GM21360 (cell line): ENCODE measurements around the gene PRSS22.

Source experiments
- ATAC-seq: cut with Tn5 transposase; IDR thresholded peaks from one replicate; pipeline ENCODE4 v1.9.1; 2021; ENCODE audit warnings: mild to moderate bottlenecking, moderate library complexity; ENCODE audit not compliant: unreplicated experiment

PRSS22 gene

DNA sequence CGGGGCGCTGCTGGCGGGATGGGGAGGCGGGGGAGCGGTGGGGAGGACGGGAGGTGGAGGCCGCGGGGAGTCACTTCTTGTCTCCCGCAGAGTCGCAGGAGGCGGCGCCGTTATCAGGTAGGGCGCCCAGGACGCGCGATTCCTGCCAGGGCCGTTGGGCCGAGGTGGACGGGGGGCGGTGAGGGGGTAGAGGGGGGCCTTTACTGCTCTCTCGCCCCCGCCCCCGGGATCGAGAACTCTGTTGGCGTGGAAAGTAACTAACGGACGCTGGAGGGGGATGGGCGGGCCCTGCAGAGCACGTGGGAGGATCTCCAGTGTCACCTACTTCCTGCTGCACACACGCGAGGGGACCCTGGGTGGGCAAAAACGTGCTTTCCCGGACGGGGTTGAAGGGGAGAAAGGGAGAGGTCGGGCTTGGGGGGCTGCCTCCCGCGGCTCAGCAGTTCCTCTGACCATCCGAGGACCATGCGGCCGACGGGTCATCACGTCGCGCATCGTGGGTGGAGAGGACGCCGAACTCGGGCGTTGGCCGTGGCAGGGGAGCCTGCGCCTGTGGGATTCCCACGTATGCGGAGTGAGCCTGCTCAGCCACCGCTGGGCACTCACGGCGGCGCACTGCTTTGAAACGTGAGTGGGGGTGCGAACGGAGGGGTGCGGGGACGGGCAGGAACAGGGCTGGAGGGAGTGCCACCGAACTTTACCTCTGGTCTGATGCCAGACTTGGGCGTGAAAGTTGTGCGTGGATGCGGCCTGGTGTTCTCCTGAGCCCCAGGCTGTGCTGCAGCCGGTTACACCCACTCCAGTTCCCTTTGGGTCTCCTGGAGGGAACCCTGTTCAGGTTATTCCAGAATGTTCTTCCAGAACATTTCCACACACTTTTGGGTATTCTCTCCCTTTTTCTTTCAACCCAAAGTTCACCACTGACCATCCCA is 40.4 kb downstream of the PRSS22 start:
- no peak for ATAC-seq

DNA sequence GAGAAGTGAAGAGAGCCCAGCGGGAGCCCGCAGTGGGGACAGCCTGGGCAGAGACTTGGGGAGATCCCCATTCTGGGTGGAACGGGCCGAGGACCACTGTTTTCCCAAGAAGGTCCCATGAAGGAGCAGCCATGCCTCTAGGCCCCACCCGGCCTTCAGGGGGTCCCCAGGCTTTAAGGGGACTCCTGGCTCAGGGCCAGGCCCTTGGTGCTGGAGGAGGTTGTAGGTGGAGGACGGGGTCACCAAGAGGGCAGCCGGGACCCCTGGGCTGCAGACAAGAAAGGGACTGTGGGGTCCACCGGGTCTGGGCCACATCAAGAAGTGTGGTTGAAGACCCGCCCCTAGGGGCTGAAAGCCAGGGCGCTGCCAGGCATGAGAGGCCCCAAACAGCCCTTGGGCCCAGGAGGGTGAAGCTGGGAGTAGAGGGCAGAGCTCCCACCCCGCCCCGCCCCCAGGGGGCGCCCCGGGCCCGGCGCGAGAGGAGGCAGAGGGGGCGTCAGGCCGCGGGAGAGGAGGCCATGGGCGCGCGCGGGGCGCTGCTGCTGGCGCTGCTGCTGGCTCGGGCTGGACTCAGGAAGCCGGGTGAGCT is 41.1 kb downstream of the PRSS22 start, which contains the start of gene PRSS21:
TSS of gene PRSS21 (plus strand) at position 487 of the 589 bp plus-strand sequence. CDS start at position 519, 32 bp downstream.
- ATAC-seq, result no peak

DNA sequence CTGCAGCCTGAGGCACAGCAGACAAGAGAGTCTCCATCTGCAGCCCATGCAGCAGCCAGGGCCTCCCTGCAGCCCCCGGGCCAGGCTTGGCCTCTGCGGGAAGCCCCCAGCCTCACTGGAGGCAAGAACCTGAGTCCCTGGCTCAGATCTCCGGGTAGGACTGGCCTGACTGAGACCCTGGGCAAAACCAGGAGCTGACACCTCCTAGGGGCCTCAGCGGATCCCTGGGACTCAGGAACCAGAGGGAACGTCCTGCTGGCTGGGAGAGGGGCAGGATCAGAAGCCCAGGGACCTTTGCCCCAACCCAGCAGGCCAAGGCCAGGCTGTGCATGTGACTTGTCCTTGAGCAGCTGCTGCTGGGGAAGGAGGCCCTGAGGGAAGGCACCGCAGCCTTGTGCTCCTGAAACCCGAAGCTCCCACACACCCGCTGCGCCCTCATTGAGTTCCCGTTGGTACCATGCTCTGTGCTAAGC is 42.6 kb downstream of the PRSS22 start:
- no peak for ATAC-seq

DNA sequence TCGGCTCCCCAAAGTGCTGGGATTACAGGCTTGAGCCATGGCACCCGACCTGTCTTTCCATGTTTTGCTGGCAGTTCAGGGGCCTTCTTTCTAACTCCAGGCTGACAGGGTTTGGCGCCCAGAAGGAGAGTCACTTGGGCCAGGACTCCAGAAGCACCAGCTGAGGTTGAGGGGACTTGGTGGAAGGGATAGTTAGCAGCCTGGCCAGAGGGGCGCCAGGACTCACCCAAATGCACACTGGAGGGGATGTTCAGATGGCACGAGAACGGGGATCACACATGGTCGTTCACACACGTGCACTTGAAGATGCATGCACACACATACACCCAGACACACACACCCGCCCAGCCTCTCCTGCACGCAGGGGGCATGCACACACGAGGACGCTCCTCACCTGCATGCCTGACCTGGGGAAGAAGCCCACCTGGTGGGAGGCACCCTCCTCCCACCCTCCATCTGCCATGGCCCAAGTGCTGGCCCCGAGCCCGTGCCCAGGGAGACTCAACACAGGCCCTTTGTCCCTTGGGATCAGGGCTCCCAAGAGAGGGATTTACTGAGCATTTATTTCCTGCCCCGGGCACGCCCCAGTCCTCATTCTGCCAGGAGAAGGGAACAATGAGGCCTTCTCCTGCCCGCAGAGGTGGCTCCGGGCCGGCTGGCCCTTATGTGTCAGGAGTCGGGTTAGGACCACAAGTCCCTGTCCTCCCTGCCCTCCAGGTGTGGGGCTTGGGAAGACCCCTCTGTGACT is 43.2 kb downstream of the PRSS22 start:
- no peak for ATAC-seq

DNA sequence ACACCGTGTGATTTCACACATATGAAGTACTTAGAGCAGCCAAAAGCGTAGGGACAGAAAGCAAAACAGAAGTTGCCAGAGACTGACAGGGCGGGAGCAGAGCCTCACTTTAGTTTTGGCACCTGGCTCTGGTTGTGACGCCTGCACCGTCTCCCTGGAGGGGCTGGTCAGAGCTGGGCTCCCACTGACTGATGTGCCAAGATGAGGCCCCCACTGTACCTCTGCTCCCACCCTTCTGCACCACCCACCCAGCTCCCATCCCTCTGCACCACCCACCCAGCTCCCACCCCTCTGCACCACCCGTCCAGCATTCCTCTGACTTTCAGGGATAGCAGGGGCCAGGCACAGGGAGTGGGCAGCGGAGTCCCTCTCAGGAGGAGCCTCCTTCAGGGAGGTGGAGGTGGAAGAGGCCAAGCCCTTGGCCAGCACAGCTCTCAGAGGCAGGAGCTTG is 44.2 kb downstream of the PRSS22 start:
- ATAC-seq, result no peak

DNA sequence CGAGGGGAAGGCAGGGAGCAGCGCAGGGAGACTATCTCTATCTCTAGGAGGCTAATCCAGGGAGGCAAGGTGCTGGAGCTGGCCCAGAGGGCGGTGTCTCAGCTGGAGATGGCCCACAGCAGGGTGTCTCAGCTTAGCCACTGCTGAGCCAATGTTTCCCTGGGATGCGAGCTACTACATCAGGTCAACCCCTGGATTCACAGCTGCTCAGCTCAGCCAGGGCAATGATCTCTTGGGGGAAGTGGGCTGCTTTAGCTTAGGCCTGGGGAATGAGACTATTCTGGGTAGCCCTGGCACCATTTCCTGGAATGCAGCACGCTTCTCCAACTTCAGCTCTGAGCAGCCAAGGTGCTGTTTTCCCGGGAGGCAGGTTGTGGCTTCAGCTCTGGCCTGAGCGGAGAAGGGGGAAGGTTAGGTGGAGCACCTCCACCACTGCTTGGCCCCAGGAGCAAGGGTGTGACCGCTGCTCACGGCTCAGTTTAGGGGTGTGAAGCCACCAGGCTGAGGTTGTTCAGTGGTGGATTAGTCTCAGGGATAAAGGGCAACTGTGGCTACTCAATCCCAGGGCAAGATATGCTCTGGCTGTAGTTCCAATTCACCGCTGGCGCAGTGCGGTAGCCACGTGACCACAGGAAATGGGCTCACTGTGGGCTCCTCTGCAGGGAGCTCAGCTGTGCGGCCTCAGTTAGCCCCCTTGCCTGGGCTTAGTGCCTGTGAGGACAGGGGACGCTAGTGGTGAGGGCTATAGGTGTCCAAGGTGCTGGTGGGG is 46.1 kb downstream of the PRSS22 start:
- no peak for ATAC-seq

DNA sequence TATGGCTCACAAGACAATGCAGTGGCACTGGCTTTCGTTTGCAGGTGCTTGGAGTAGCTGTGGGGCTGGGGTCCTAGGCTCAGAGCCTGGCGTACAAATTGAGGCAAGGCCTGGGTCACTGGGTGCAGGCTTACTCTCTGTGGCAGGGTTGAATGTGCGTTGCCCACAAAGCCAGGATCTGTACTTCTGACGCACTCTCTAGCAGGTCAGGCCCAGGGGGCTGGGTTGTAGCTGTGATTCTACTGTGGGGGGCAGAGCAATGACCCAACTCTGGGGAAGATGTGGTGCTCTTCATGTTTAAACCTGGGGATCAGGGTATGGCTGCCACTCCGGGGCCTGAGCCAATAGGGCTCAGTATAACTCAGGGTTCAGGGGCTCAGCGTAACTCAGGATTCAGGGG is 47.3 kb downstream of the PRSS22 start:
- no peak for ATAC-seq

DNA sequence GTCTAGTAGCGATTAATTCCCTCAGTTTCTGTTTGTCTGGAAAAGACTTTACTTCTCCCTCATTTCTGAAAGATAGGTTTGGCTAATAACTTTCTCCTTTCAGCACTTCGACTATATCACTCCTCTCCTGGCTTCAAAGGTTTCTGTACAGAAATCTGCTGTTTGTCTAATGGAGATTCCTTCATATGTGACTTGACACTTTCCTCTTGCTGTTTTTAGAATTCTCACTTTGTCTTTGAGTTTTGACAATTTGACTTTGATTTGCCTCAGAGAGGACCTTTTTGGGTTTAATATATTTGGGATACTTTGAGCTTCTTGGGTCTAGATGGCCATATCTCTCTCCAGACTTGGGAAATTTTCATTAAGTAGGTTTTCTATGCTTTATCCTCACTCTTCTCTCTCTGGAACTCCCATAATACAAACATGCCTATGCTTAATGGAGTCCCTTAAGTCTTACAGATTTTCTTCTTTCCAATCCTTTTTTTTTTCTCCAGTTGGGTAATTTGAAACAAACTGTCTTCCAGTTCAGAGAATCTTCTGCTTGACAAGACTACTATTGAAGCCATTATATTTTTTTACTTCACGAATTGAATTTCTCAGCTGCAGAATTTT is 48.7 kb downstream of the PRSS22 start:
- no peak for ATAC-seq

DNA sequence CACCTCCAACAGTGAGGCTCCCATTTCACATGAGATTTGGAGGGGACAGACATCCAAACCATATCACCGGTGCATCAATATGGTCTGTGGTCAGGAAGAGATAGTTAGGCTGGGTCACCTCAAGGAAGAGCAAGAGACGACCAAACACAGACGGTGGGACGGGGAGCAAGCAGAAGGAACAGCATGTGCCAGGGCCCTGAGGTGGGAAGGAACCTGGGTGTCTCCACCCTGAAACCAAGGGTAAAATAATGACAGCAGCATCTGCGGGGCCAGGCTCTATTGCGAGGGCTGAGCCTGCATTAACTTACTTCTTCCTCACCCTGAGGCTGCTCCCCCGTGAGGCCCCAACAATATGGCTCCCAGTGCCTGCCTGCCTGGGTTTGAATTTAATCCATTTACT is 49.8 kb downstream of the PRSS22 start:
- ATAC-seq, result no peak

DNA sequence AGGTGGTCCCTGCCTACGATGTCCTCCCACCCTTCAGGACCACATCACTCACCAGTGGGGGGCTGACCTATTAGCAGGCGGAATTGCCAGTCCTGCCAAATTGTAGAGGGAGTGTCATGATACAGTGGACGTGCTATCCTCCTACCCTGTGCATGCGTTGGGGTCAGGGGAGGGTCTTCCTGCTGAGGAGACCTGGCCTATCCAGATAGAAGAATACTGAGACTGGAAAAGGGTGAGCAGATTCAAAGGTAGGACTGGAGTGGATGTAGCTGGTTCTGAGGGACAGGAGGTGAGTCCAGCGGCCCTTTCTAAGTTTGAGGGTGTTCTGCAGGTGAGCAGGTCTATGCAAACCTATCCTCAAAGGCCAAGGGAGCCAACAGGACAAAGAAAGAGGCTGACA is 51.7 kb downstream of the PRSS22 start:
- ATAC-seq, result no peak

DNA sequence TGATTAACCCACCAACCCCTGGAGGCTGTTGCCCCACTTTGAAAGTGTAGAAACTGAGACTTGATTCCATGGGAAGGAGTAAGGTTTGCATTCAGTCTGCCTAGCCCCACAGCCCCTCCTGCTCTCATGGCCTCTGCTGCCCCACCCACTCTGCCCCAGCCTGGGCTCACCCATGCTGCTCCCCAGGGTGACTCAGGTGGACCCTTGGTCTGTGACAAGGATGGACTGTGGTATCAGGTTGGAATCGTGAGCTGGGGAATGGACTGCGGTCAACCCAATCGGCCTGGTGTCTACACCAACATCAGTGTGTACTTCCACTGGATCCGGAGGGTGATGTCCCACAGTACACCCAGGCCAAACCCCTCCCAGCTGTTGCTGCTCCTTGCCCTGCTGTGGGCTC is 53.2 kb downstream of the PRSS22 start:
- no peak for ATAC-seq

DNA sequence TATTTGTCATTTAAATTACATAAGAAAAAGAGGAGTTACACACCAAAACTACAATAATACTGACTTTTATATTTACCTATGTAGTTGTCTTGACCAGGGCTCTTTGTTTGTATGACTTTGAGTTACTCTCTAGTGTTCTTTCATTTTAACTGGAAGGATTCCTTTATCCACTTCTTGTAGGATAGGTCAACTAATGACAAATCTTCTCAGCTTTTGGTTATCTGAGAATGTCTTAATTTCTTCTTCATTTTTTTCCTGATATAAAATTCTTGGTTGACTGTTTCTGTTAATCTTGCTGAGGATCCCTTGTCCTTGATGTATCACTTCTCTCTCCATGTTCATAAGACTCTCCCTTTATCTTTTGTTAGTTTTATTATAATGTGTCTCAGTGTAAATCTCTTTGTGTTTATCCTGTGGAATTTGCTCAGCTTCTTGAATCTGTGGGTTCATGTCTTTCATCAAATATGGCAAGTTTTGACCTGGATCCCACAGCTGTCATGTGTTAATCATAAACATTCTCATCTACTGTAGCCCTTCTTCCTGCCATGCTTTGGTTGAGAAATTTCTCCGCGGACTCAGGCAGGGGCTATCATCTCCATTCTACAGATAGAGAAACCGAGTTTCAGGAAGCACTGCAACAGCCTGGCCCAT is 54.3 kb downstream of the PRSS22 start:
- no peak for ATAC-seq
